NCI-H526 (cell line): ENCODE results near the gene PDE5A.
"Not testable (repeated sequence)": the region's sequence is repeated elsewhere in the genome, so short reads cannot be mapped to it uniquely, and the experiment has no call there.

Source experiments
- DNase-seq, 2 experiments: peaks; one replicate each; lab custom pipeline; 2025; lab: John Stamatoyannopoulos, UW

The PDE5A gene

DNA sequence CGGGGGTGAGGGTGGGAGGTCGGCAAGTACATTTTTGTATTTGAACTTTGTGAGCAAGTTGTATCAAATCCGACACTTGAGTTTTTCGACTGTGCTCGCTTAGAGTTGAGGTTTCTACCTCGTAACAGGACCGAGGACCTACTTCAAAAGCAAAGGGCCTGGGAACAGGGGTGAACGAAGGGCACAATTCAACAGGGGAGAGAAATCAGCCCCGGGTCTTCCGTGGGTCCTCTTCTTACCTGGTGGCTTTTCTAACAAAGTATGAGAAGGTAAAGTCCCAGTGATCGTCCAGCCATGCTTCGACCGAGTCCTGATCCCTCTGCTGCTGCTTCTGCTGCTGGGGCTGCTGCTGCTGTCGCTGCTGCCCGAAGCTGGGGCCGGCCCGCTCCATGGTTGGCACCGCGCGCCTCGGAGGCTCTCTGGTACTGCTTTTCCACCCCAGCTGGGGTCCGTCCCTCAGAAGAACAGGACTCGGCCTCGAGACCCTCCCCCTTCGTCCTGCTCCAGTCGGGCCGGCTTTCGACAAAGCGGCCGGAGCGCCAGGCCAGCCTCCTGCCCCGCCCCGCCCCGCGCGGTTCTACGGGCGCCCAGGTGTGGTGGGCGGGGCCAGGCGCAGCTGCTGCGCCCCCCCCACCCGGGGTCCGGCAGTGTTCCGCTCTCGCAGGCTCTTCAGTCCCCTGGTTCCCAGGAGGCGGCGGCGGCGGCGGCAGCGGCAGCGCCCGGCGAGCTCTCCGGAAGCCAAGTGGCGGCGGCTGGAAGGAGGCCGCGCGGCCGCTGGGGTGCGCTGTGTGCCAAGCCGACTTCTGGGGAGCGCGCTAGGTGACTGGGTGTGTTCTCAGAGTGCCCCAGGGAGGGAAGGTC is at the start of gene PDE5A:
Gene PDE5A, minus strand, starts transcription at position 524 of the 861 bp plus-strand sequence. Its CDS starts 133 bp downstream, at position 391.
- peak; percentile 81 to 95 for DNase-seq

DNA sequence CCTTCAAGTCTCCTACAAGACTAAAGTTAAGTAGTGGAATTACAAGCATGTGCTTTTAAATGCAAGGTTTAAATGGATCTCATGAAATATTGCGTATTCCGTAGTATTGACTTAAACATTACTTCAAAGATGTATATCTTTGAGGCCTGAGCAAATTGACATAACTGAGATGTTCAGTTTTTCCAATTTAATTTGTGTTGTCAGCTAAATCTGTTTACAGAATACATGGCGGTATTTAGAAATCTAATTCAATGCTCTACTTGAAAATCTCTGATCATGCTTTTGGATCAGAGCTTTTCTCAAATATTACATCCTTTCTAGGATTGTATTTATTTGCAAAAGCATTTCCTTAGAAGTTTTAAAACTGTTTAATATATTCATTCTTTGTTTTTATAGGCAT is 47.5 kb upstream of the PDE5A start:
- DNase-seq = no peak

DNA sequence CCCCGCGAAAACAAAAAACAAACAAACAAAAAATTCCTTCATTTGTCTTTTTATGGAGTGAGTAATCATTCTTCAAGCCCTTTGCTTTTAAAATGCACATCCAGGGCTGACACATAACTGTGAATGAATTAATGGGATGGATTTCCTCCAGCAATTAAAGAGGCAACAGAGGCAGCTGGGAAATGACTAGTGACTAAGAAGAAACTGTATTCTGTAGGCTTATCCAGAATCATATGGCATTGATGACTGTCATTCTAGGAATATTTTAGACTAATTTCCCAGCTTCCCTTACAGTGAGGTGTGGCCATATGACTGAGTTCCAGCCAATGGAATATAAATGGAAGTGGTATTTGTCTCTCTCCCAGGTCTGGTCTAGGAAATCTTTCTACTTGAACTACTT is 46.8 kb upstream of the PDE5A start:
- DNase-seq = no peak

DNA sequence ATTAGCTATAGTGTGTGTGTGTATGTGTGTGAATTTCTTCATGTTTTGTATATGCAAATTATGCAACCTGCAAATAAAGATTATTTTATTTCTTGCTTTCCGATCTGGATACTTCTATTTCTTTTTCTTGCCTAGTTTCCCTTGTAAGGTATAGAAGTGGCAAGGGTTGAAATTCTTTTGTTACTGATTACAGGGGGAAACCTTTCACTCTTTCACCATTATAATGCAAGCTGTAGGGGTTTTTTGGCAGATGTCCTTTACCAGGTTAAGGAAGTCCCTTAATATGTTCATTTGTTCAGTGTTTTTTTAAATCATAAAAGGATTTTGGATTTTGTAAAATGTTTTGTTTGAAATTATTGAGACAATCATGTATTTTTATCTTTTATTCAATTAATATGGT is 44.3 kb upstream of the PDE5A start:
- no peak for DNase-seq

DNA sequence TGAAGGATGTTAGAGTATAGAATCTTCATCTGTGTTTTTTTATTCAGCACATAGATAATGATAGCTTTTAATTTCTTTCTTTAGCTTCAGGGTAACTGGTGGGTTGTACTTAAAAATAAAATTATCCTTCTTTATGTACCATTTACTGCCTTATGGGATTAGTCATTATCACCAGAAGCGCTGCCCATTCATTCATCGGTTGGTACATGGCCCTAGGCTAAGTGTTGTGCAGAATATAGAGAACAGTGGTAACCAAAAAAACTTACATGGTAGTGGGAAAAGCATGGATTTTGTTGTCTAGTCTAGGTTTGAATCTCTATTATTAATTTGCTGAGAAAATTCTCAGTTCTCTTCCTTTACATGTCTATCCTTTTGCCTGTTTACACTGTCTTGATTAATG is 43.5 kb upstream of the PDE5A start:
- DNase-seq = no peak

DNA sequence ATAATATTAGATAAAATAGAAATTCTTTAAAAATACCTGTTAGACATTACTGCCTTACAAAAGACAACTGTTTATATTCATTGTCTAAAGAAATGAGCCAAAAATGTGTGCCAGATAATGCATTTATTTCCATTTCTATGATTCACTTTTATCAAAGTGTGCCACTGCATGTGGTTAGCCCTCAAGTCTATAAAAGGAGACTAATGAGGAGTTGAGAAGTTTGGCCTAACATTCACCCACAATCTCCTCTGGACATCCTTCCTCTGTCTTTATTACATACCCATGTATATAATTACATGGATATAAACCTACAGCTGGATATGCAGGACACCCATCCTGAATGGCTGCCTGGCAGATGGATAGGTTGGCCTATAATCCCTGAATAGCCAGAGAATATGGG is 42.6 kb upstream of the PDE5A start:
- no peak for DNase-seq

DNA sequence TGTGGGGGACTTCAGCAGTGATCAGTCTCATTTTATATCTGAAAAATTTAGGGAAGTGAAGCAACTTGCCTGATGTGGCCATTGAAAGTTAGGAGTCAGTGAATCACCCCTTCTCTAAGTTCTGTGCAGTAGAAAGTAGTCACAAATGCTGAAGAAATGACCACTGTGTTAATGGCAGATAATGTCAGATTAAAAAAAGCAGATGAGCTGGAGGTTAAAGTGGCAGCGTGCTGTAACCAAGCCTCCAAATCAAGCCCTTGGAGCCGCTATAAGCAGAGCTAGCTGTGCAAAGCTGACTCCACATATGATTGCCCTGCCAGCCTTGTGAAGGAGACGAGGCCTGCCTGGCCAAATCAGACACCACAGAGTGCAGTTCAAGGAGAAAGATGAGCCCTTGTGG is 39.2 kb upstream of the PDE5A start:
- no peak for DNase-seq

DNA sequence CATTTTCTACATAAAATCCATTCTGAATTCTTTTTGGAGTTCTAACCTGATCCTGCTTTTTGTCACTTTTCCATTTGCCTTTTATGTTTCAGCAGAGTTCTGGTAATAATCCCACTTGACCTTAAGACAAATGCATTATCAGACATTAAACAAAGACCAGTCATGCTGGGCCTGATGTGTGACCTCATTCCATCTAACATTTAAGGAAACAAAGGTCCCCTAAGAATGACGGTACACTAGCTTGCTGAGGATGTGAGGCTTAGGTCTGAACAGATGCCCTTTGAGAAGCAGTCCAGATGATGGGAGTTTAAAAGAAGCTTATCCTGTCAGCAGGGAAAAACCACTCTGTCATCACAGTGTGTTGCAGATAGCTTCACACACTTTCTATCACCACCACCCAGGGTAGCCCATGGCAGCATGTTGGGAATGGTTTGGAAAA is 38.1 kb upstream of the PDE5A start:
- DNase-seq = no peak

DNA sequence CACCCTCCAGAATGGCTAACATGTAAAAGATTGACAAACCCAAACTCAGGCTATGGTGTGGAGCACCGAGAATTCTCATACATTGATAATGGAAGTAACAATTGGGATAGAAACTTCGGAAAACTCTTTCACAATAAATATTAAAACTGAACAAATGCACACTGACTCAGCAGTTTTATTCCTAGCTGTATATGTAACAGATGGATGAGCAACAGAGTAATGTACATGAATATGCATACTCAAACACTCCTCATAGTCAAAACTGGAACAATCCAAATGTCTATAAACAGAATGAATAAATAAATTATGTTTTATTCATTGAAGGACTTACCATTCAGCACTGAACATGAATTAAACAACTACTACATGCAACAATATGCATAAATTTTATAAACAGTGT is 37.1 kb upstream of the PDE5A start:
- no peak for DNase-seq

DNA sequence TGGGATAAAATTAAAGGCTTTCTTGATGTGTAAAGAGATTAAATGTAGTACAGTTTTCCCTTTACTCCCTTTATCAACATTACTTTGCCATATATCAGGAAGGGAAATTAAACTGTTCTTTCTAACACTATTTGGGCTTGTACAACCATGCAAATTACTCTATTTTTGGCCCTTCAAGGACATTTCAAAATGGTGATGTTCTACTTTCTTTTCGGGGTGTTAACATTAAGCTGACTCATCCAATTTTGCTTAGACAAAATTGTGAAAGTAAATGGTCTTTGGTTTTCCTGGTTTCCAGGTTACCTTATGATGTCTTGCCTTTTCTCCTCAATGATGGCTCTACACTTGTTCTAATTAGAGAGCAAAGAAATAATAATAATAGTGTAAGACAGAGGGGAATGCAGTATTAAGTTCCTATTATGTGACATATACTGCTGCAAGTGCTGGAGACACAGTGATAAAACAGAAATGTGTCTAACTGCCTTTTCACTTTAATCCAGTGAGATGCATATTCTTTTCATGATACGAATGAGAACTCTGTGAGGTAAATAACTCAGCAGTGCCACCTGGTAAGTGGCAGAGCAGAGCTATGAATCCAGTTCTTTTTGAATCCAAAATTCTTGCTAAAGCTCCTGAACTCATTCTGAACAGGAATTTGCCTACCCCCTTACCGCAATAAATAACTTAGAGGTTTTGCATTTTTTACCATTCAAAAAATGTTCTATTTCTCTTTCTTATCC is 35.7 kb upstream of the PDE5A start:
- no peak for DNase-seq

DNA sequence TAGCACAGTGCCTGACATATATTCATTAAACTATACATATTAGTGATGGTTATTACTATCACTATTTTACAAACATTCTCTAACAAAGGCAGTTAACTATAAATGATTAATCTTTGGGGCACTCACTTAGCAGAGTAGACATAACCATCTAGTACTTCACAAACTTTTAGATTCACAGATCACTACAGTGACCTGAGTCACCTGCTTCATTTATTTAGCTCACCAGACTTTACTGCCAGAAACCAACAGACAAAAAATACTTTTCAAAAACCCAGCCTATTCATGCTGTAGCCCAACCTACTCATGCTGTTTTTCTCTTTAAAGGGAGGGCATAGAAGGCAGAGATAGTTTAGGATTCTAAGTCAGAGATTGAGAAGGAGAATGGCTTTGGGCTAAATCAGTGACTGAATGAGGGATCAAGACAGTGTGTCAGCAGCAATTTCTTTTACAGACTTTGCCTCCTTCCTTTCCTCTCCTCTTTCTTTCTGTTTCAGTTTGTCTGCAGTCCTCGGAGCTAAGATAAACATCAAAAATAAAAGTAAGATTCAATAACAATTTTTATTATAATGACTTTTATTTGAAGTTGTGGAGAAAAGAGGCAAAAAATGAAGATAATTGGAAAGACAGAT is 34.7 kb upstream of the PDE5A start:
- no peak for DNase-seq

DNA sequence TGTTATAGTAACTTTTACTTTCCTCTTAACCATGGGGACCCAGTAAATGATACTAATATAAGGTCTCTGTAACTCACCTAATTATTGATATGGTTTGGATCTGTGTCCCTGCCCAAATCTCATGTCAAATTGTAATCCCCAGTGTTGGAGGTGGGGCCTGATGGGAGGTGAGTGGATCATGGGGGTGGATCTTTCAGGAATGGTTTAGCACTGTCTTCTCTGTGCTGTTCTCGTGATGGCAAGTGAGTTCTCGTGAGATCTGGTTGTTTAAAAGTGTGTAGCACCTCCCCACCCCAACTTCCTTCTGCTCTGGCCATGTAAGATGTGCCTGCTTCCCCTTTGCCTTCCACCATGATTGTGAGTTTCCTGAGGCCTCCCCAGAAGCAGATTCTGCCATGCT is 34.0 kb upstream of the PDE5A start:
- not testable (repeated sequence) for DNase-seq

DNA sequence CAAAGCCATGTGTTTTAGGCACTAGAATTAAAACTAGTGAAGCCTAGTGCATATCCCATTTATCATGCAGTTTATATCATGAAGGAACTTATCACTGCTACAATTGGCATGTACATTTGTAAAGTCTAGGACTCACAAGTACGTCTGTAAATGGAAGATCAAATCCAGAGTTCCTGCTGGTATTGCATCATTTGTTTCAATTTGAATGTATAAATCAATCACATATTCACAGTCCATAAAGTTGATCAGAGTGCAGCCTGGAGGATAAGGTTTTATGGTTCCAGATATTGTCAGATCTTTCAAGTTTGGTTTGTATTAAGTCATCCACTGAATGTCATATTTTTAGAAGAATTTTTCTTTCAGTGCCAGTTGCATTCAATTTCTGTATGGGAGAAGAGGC is 32.6 kb upstream of the PDE5A start:
- DNase-seq = no peak

DNA sequence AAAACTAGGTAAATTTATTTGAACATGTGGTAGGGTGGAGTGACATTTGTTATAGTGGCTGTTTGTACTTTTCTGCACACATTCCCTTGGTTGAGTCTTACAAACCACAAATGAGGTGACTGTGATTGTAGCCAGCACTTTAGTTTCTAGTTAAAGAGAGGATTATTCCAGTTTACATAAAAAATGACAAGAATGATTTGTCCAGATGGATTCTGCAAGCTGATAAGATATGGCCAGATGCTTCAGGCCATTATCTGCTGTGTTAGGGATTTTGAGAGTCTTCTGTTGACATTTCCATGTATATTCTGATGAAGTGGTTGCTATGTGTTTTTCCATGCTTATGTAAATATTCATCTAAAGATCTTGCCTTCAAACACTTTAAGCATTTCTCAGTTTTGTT is 31.0 kb upstream of the PDE5A start:
- peak; percentile 35 to 49 for DNase-seq

DNA sequence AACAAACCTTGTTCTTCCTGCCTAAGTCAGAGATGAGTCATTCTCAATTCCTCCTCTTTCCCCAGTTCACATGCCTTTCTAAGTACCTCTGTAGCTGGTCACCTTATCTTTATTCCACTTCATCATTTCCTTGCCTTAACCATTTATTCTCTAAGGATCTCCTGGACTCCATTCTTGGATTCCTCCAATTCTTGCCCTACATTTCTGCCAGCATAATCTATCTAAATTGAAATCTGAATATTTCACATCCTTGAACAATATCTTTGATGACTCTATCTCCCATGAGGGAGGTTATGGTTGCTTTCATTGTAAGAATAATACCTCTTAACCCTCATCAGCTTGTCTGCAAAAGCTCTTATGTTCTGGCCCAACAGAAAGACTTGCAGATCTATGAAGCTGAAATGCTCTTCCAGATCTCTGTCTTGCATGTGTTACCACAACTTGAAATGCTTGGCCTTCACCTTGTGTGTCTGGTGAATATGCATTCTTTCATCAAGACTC is 28.6 kb upstream of the PDE5A start:
- no peak for DNase-seq

DNA sequence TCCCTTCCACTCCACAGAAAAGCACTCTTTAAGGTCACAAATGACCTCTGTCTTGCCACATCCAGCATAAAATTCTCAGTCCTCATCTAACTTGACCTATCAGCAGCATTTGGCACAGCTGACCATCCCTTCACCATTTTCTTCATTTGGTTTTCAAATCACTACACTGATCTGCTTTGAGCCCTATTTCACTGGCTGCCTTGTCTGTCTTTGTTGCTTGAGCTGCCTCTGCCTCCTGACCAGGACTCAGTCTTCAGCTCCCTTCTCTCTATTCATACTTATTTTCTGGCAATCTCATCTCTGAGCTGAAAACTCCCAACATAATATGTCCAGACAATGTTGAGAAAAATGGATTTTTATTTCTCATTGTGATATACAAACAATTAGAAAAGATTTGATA is 27.7 kb upstream of the PDE5A start:
- no peak for DNase-seq

DNA sequence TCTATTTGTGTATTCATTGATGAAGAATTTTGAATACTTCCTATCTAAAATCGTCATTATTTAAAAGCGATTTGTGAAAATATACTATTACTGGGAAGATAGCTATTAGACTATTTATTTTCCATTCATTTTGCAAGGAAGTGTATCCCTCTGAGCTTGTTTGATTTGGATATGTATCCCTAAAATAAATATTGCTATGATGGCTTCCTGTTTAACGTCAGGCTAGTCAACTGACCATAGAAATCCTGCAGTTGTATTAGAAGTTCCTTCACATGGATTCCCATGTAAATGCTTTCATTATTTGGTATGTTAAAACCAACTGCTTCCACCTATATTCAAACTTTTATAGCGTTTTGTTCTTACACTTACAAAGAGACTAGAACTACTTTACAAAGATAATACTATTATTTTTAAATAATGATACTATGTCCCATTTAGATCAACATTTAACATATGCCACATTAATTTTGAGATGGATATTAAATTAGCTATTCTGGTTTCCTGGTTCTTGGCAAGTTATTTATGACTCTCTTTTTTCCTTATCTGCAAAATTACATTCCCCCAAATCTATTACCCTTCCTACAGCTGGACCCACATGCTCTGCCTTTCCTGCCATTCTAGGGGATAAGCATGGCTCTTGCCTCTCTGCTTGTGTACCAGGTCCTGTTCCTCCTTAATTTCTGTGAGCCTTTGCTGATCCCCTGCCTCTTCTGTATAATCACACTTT is 26.7 kb upstream of the PDE5A start:
- DNase-seq = no peak

DNA sequence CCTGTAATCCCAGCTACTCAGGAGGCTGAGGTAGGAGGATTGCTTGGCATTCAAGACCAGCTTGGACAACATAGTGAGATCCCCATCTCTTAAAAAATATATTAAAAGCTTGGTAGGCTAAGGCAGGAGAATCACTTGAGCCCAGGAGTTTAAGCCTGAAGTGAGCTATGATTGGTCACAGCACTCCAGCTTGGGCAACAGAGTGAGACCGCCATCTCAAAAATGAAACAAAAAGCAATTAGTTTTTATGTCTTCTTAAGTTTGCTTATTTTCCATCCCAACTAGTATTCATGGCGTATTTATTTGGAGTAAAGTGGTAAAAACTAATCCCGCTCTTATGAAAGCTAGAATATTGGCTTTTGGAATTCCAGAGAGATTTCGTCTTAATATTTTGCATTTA is 25.4 kb upstream of the PDE5A start:
- DNase-seq = no peak

DNA sequence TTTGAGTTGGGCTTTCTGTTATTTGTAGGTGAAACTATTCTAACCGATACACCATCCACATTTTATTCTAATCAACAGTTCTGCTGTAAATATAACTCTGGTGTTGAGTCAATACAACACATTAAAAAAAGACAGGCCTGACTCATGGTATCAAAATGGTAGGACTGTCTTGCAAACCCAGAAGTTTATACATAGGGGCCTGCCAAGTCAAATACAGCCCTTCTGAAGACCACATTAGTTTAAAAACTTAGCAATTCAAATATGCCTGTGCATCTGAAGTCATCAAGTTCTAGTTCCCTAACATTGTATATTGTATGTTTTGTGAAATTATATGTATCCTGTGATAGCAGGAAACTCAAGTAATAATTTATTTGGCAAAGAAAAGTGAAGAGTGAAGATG is 24.4 kb upstream of the PDE5A start:
- no peak for DNase-seq

DNA sequence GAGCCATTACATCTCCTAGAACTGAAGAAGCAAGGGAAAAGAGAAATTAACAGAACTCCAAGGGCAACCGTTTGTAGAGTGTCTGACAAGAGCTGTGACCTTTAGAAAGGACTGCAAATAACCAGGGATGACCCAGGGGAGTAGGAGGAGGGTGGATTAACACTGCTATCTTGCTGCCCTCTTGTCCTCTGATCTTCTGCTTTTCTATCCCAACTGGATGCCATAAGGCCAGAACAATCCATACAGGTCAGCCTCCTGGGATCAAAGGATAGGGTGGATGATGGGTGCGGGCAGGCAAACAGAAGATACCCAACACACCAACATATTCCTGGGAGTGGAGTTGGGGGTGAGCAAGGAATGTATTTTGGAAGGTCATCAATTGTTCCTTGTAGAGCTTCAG is 19.8 kb upstream of the PDE5A start:
- no peak for DNase-seq

DNA sequence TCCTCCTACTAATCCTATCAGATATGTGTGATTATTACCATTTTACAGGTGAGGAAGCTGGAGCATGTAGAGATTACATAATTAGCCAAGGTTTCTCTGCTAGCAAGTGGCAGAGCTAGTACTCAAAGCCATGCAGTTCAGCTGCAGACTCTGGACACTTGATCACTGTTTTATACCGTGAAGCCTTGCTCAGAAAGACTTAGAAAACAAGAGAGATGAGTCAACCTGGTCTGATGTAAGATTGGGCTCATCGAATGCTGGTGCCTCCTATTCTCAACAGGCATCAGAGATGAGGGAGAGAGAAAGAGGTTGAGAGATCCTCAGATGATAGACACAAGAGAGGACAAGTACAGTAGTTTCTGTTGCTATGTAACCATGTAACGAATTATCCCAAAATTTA is 19.0 kb upstream of the PDE5A start:
- no peak for DNase-seq
